Lower leg skin (tissue), 4 donors: ENCODE data around the gene TRIM45. TPM values are rescaled to one million over a fixed set of nuclear protein-coding genes. Genes with fewer than 3 reads are reported as not detected.

Experiments used
- DNase-seq, 2 donors: peaks; one replicate each; pipeline ENCODE4 v3.0.0-alpha.2; 2019; ENCODE audit warnings: low spot score in 2 of 2
- H3K4me3 ChIP-seq: fragments of 200-600 bp; sonication (generic); 2 replicates; pipeline ENCODE4 v1.5.1; 2017; ENCODE audit warnings: mild to moderate bottlenecking, low read depth; ENCODE audit not compliant: poor library complexity, severe bottlenecking
- CTCF ChIP-seq, 3 donors: fragments of 450-650 bp; IDR thresholded peaks; one replicate each; pipeline ENCODE4 v1.5.1; 2016; ENCODE audit warnings: antibody characterized with exemption in 3 of 3, mild to moderate bottlenecking in 3 of 3, moderate library complexity in 2 of 3
- POLR2A ChIP-seq, 2 donors: fragments of 450-650 bp; IDR thresholded peaks; one replicate each; pipeline ENCODE4 v1.6.1; 2016 to 2017; ENCODE audit warnings: antibody characterized with exemption in 2 of 2, mild to moderate bottlenecking in 1 of 2, moderate library complexity in 1 of 2
- WGBS, 2 donors: methylation state at CpG; one replicate each; pipeline ENCODE4 v1.1.5; 2018; 5-methylcytosine and 5-hydroxymethylcytosine counted together
- intact Hi-C: fragments of 100-400 bp; cut with DNase I; formaldehyde crosslinking; loops from one replicate; pipeline ENCODE4 v1.15.0; 2023; ENCODE audit warnings: low total_unique reads
- total RNA-seq, 4 donors: library from RNA; depleted of rRNA; stranded (reverse); fragments of >200 nt; gene quantifications; one replicate each; pipeline ENCODE4 v1.1.0, GENCODE V29; 2016

The TRIM45 gene
- total RNA-seq, 4 donors from 2014 or later = 0.84 to 3.9 (median 1.8) TPM

DNA sequence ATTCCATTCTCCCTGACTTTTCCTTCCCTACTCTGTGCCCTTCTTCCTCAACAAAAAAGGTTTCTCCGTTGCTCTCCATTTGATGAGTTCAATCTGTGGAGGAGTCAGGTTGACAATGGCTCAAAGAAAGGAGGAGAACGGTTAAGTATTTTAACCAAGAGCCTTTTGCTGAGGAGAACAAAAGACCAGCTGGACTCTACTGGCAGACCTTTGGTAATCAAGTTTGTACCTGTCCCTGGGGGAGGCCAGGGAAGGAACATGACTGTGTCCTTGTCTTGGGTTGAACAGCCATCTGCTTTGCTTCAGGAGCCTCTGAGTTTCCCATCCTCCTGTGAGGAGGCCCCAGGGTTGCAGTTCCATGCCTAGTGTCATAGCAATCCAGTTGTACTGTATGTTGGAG is 31.6 kb downstream of the TRIM45 start:
- 87 to 90% methylated on average over 2 of the region's 2 CpGs for WGBS, 2 donors
- no peak for TF ChIP-seq CTCF (IDR thresholded peaks at IDR 0.05)
- no peak for TF ChIP-seq POLR2A (IDR thresholded peaks at IDR 0.05)
- intact Hi-C loops = no loop called here

GRCh38 chr1:117087686-117088085 is 33.9 kb downstream of the TRIM45 start:
- no peak for DNase-seq
- TF ChIP-seq POLR2A (IDR thresholded peaks at IDR 0.05) (no peak), CTCF (IDR thresholded peaks at IDR 0.05) (no peak)
- WGBS, 2 donors = 91 to 98% methylated on average over 6 of the region's 6 CpGs
- intact Hi-C loops = no loop called here
- no peak overlapping the region for H3K4me3 ChIP-seq

More for the DNA sequence above, 31.6 kb downstream of the TRIM45 start:
- DNase-seq = no peak
- no peak overlapping the region for H3K4me3 ChIP-seq

DNA sequence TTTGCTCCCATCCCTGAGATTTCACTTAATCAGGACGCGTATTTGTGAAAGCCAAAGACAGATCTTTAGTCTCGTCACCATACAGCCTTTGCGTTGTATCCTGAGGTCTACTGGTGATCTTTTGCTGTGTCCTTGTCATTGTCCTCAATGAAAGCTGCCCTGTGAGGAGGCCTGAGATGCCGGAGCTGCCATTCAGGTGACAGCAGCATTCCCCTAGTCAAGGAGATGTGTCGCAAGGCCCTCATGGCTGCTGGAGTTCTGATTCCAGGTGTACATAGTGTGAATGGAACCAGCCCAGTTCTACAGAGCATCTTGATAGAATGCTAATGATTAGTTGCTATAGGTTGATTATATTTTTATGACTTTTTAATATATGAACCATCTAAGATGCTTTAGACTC is 37.3 kb downstream of the TRIM45 start:
- 82% methylated on average over 6 of the region's 6 CpGs for WGBS, 2 donors
- TF ChIP-seq CTCF (IDR thresholded peaks at IDR 0.05) = no peak
- no peak for TF ChIP-seq POLR2A (IDR thresholded peaks at IDR 0.05)
- no peak overlapping the region for H3K4me3 ChIP-seq
- intact Hi-C loops = no loop called here
- no peak for DNase-seq

DNA sequence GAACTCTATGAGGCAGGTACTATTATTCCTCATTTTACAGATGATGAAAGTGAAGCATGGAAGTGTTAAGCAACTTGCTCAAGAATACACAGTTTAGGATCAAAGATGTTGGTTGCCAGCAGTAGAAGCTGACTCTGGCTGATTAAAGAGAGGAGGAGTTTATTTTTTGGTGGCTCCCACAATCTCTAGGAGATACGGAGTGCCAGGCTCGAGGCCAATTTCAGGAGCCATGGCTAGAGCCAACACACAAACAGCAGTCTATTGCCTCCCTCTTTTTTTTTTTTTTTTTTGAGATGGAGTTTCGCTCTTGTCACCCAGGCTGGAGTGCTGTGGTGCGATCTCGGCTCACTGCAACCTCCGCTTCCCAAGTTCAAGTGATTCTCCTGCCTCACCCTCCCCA is 41.8 kb downstream of the TRIM45 start:
- DNase-seq = no peak
- H3K4me3 ChIP-seq = no peak overlapping the region
- TF ChIP-seq POLR2A (IDR thresholded peaks at IDR 0.05) (no peak), CTCF (IDR thresholded peaks at IDR 0.05) (no peak)
- intact Hi-C loops = no loop called here
- 91 to 94% methylated on average over 6 of the region's 6 CpGs for WGBS, 2 donors

DNA sequence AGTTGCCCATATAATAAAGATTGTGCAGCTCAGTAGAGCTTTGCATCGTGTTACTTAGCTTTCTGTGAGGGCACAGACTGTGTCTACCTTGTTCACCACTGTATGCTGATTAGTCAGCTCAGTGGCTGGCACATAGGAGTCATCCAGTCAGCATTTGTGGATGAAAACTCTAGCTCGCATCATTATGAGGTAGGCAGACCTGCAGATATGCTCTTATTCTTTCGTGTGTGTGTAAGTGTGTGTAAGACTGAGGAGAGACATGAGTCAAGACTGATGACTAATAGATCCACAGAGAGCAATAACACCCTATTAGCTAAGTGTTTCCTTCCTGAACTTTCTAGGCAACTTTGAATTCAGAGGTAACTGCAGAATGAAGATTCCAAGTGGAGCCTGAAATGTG is 44.3 kb downstream of the TRIM45 start:
- intact Hi-C loops = no loop called here

More for the DNA sequence above, 44.3 kb downstream of the TRIM45 start:
- WGBS, 2 donors = 38 to 69% methylated on average over 3 of the region's 3 CpGs
- TF ChIP-seq CTCF (IDR thresholded peaks at IDR 0.05) = no peak
- TF ChIP-seq POLR2A (IDR thresholded peaks at IDR 0.05) = no peak
- no peak overlapping the region for H3K4me3 ChIP-seq
- DNase-seq = no peak
